Measurements from ENCODE around the gene CERS4.

Gene CERS4

DNA sequence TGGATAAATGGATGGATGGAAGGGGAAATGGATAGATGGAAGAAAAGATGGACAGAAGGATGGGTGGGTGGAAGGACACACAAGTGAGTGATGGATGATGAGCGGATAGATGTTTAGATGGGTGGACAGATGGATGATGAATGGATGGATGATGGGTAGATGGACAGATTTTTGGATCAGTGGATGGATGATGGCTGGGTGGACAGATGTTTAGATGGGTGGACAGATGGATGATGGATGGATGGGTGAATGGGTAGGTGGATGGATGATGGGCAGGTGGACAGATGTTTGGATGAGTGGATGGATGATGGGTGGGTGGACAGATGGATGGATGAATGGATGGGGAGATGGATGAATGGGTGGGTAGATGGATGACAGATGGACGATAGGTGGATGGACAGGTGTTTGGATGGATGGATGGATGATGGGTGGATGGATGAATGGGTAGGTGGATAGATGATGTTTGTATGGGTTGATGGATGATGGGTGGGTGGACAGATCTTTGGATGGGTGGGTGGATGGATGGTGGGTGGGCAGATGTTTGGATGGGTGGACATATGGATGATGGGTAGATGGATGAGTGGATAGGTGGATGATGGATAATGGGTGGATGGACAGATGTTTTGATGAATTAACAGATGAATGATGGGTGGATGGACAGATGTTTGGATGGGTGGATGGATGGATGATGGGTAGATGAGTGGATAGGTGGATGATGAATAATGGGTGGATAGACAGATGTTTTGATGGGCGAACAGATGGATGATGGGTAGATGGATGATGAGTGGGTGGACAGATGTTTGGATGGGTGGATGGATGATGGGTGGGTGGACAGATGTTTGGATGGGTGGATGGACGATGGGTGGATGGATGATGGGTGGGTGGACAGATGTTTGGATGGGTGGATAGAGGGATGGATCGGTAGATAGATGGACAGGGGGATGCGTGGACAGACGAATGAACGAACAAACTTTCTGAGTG is 39.5 kb downstream of the CERS4 start:
- Histone ChIP-seq H2AFZ (ENCODE audit: low read length) (no peak overlapping the region), H3K27ac (ENCODE audit: low read depth, low read length, poor library complexity, severe bottlenecking) (no peak overlapping the region), H3K9me3 (ENCODE audit: low read length) (no peaks in the 10 kb centered on the region), H3K4me1 (ENCODE audit: insufficient read depth, low read length, severe bottlenecking) (no peaks in the 10 kb centered on the region), H3K9me2 (ENCODE audit: low read depth, low read length) (no peaks in the 10 kb centered on the region), H4K20me1 (ENCODE audit: insufficient read depth, low read length) (no peaks in the 10 kb centered on the region), H3K4me2 (ENCODE audit: low read length) (no peak overlapping the region), H3K4me3 (ENCODE audit: low read depth, low read length, poor library complexity, severe bottlenecking) (no peak overlapping the region), H3K79me2 (ENCODE audit: insufficient read depth, low read length) (no peaks in the 10 kb centered on the region), H3K9ac (ENCODE audit: low read length) (no peak overlapping the region), H3K27me3 (ENCODE audit: insufficient read depth, low read length) (no peaks in the 10 kb centered on the region), H3F3A (ENCODE audit: insufficient read depth, low read length) (no peaks in the 10 kb centered on the region), H3K36me3 (ENCODE audit: insufficient read depth, low read length) (no peaks in the 10 kb centered on the region; the same call in 1 of the 2 replicates)
- no peak for TF ChIP-seq EZH2 (IDR thresholded peaks at IDR 0.05; ENCODE audit: borderline replicate concordance, low read length)
- TF ChIP-seq, protein P1, sequence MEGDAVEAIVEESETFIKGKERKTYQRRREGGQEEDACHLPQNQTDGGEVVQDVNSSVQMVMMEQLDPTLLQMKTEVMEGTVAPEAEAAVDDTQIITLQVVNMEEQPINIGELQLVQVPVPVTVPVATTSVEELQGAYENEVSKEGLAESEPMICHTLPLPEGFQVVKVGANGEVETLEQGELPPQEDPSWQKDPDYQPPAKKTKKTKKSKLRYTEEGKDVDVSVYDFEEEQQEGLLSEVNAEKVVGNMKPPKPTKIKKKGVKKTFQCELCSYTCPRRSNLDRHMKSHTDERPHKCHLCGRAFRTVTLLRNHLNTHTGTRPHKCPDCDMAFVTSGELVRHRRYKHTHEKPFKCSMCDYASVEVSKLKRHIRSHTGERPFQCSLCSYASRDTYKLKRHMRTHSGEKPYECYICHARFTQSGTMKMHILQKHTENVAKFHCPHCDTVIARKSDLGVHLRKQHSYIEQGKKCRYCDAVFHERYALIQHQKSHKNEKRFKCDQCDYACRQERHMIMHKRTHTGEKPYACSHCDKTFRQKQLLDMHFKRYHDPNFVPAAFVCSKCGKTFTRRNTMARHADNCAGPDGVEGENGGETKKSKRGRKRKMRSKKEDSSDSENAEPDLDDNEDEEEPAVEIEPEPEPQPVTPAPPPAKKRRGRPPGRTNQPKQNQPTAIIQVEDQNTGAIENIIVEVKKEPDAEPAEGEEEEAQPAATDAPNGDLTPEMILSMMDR (IDR thresholded peaks at IDR 0.05; ENCODE audit: low read length): no peak

DNA sequence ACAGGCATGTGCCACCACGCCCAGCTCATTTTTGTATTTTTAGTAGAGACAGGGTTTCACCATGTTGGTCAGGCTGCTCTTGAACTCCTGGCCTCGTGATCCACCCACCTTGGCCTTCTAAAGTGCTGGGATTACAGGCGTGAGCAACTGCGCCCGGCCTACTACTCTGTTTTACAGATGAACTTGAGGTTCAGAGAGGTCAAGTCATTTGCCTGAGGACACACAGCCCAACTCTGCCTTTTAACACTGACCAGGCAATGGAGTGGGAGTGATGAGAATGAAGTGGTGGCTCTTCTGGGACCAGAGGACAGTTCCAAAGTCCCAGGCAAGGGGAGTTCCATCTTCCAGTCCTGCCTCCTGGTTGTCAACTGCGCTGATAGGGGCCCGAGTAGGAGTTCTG is 41.4 kb downstream of the CERS4 start:
- TF ChIP-seq, protein P1 (IDR thresholded peaks at IDR 0.05; ENCODE audit: low read length): no peak
- no peak for TF ChIP-seq EZH2 (IDR thresholded peaks at IDR 0.05; ENCODE audit: borderline replicate concordance, low read length)
- H3K4me2 ChIP-seq (ENCODE audit: low read length): no peak overlapping the region

DNA sequence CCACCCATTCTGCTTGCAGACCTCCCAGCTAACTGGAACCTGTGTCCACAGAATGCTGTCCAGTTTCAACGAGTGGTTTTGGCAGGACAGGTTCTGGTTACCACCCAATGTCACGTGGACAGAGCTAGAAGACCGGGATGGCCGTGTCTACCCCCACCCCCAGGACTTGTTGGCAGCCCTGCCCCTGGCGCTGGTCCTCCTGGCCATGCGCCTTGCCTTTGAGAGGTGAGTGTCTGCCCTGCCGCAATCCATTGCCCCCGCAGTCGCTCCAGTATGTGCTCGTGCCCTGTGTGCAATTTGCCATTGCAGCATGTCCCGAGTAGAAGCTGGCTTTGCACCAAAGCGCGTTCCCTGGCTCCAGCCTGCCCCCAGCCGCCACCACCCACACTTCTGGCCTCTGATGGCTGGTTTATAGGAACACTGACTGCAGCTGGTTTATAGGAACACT is 41.9 kb downstream of the CERS4 start:
- Histone ChIP-seq H4K20me1 (ENCODE audit: insufficient read depth, low read length) (no peaks in the 10 kb centered on the region), H3K27me3 (ENCODE audit: insufficient read depth, low read length) (no peaks in the 10 kb centered on the region), H3K4me2 (ENCODE audit: low read length) (no peak overlapping the region), H3K27ac (ENCODE audit: low read depth, low read length, poor library complexity, severe bottlenecking) (no peak overlapping the region), H3K9me3 (ENCODE audit: low read length) (no peaks in the 10 kb centered on the region), H3K4me1 (ENCODE audit: insufficient read depth, low read length, severe bottlenecking) (no peaks in the 10 kb centered on the region), H3K9me2 (ENCODE audit: low read depth, low read length) (no peaks in the 10 kb centered on the region), H3K79me2 (ENCODE audit: insufficient read depth, low read length) (no peaks in the 10 kb centered on the region), H3F3A (ENCODE audit: insufficient read depth, low read length) (no peaks in the 10 kb centered on the region), H3K4me3 (ENCODE audit: low read depth, low read length, poor library complexity, severe bottlenecking) (no peak overlapping the region), H3K36me3 (ENCODE audit: insufficient read depth, low read length) (peaks cover 8% of the 10 kb centered on the region; the same call in 1 of the 2 replicates), H3K9ac (ENCODE audit: low read length) (no peak overlapping the region), H2AFZ (ENCODE audit: low read length) (no peak overlapping the region)
- TF ChIP-seq, protein P1 (IDR thresholded peaks at IDR 0.05; ENCODE audit: low read length): no peak
- no peak for TF ChIP-seq EZH2 (IDR thresholded peaks at IDR 0.05; ENCODE audit: borderline replicate concordance, low read length)

More for the DNA sequence above, 41.4 kb downstream of the CERS4 start:
- Histone ChIP-seq H4K20me1 (ENCODE audit: insufficient read depth, low read length) (no peaks in the 10 kb centered on the region), H3K9ac (ENCODE audit: low read length) (no peak overlapping the region), H3K4me1 (ENCODE audit: insufficient read depth, low read length, severe bottlenecking) (no peaks in the 10 kb centered on the region), H2AFZ (ENCODE audit: low read length) (no peak overlapping the region), H3K4me3 (ENCODE audit: low read depth, low read length, poor library complexity, severe bottlenecking) (no peak overlapping the region), H3K27ac (ENCODE audit: low read depth, low read length, poor library complexity, severe bottlenecking) (no peak overlapping the region), H3F3A (ENCODE audit: insufficient read depth, low read length) (no peaks in the 10 kb centered on the region), H3K79me2 (ENCODE audit: insufficient read depth, low read length) (no peaks in the 10 kb centered on the region), H3K9me2 (ENCODE audit: low read depth, low read length) (no peaks in the 10 kb centered on the region), H3K36me3 (ENCODE audit: insufficient read depth, low read length) (peaks cover 3% of the 10 kb centered on the region; the same call in 1 of the 2 replicates), H3K9me3 (ENCODE audit: low read length) (no peaks in the 10 kb centered on the region), H3K27me3 (ENCODE audit: insufficient read depth, low read length) (no peaks in the 10 kb centered on the region)
